ENCODE data around the gene DYRK3. TPM values are rescaled to one million over a fixed set of nuclear protein-coding genes. Genes with fewer than 3 reads are reported as not detected.

Gene DYRK3
- total RNA-seq, 2 experiments from 2014 or later = 1.6 to 1.7 TPM

DNA sequence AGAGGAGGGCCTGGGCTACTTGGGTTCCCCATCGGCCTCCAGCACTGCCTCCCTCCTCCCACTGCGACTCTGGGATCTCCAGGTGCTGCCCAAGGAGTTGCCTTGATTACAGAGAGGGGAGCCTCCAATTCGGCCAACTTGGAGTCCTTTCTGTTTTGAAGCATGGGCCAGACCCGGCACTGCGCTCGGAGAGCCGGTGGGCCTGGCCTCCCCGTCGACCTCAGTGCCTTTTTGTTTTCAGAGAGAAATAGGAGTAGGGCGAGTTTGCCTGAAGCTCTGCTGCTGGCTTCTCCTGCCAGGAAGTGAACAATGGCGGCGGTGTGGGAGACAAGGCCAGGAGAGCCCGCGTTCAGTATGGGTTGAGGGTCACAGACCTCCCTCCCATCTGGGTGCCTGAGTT lies 47.4 kb upstream of the DYRK3 start:
- H3K27me3 Mint-ChIP-seq = no peaks in the 10 kb centered on the region
- ChIA-PET POLR2A (interaction anchor here (0.9 to 3.4 kb wide), 4 partner anchors 36 to 109 kb away, joined by 3 to 16 read pairs (median 4); no protein-coding TSS in a partner anchor), CTCF (interaction anchor here (1.0 to 6.6 kb wide), 2 partner anchors 8 to 42 kb away, joined by 3 to 99 read pairs; no protein-coding TSS in a partner anchor)
- Histone ChIP-seq H3K4me1 (ENCODE audit: insufficient read depth, low read length) (peaks cover 63% of the 10 kb centered on the region), H3K36me3 (ENCODE audit: insufficient read depth, low read length) (peaks cover 90% of the 10 kb centered on the region), H3K4me3 (ENCODE audit: low read length) (no peak overlapping the region), H3K9me3 (ENCODE audit: control insufficient read depth in 1 of 2, insufficient read depth in 1 of 2, low read length in 2 of 2) (no peaks in the 10 kb centered on the region), H3K27ac (ENCODE audit: low read depth in 1 of 2, low read length in 2 of 2) (no peak overlapping the region), H3K27me3 (ENCODE audit: control insufficient read depth in 1 of 2, insufficient read depth in 2 of 2, low read length in 2 of 2) (no peaks in the 10 kb centered on the region)
- DNase-seq (no peak), ATAC-seq (ENCODE audit: poor library complexity) (no peak)
- H3K36me3 Mint-ChIP-seq (ENCODE audit: low read depth) = peaks cover 98% of the 10 kb centered on the region
- TF ChIP-seq, protein P1, sequence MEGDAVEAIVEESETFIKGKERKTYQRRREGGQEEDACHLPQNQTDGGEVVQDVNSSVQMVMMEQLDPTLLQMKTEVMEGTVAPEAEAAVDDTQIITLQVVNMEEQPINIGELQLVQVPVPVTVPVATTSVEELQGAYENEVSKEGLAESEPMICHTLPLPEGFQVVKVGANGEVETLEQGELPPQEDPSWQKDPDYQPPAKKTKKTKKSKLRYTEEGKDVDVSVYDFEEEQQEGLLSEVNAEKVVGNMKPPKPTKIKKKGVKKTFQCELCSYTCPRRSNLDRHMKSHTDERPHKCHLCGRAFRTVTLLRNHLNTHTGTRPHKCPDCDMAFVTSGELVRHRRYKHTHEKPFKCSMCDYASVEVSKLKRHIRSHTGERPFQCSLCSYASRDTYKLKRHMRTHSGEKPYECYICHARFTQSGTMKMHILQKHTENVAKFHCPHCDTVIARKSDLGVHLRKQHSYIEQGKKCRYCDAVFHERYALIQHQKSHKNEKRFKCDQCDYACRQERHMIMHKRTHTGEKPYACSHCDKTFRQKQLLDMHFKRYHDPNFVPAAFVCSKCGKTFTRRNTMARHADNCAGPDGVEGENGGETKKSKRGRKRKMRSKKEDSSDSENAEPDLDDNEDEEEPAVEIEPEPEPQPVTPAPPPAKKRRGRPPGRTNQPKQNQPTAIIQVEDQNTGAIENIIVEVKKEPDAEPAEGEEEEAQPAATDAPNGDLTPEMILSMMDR (IDR thresholded peaks at IDR 0.05) = no peak
- intact Hi-C loops (cut with DNase I, micrococcal nuclease) = no loop called here
- no peaks in the 10 kb centered on the region for H3K9me3 Mint-ChIP-seq
- H3K4me1 Mint-ChIP-seq (ENCODE audit: low read depth) = peaks cover 55% of the 10 kb centered on the region
- H3K27ac Mint-ChIP-seq = no peak overlapping the region
- no peak overlapping the region for H3K4me3 Mint-ChIP-seq

DNA sequence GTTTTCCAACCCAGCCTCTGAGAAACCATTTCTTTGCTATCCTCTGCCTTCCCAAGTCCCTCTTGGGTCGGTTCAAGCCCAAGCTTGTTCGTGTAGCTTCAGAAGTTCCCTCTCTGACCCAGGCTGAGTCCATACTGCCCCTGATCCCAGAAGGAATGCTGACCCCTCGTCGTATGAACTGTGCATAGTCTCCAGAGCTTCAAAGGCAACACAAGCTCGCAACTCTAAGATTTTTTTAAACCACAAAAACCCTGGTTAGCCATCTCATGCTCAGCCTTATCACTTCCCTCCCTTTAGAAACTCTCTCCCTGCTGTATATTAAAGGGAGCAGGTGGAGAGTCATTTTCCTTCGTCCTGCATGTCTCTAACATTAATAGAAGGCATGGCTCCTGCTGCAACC lies 46.8 kb upstream of the DYRK3 start:
- TF ChIP-seq, protein P1 (IDR thresholded peaks at IDR 0.05) = no peak
- peaks cover 90% of the 10 kb centered on the region for H3K36me3 ChIP-seq (ENCODE audit: insufficient read depth, low read length)
- H3K4me1 ChIP-seq (ENCODE audit: insufficient read depth, low read length) = peaks cover 57% of the 10 kb centered on the region
- H3K27me3 ChIP-seq (ENCODE audit: control insufficient read depth in 1 of 2, insufficient read depth in 2 of 2, low read length in 2 of 2) = no peaks in the 10 kb centered on the region
- no peak overlapping the region for H3K4me3 ChIP-seq (ENCODE audit: low read length)
- ChIA-PET POLR2A (interaction anchor here (0.6 to 1.9 kb wide), 3 partner anchors 23 to 44 kb away, joined by 3 to 6 read pairs (median 3); no protein-coding TSS in a partner anchor), CTCF (interaction anchor here (1.0 to 6.6 kb wide), 3 partner anchors 8 to 43 kb away, joined by 3 to 99 read pairs (median 3); partner anchors contain the start of gene EIF2D)
- Mint-ChIP-seq H3K36me3 (ENCODE audit: low read depth) (peaks cover 97% of the 10 kb centered on the region), H3K27me3 (no peaks in the 10 kb centered on the region), H3K4me3 (peak overlapping the region; percentile 20), H3K4me1 (ENCODE audit: low read depth) (peaks cover 49% of the 10 kb centered on the region), H3K27ac (peak overlapping the region; percentile 85), H3K9me3 (no peaks in the 10 kb centered on the region)
- intact Hi-C loops (cut with DNase I, micrococcal nuclease) = no loop called here
- H3K9me3 ChIP-seq (ENCODE audit: control insufficient read depth in 1 of 2, insufficient read depth in 1 of 2, low read length in 2 of 2) = no peaks in the 10 kb centered on the region
- no peak for DNase-seq
- H3K27ac ChIP-seq (ENCODE audit: low read depth in 1 of 2, low read length in 2 of 2) = no peak overlapping the region
- ATAC-seq (ENCODE audit: poor library complexity) = no peak

DNA sequence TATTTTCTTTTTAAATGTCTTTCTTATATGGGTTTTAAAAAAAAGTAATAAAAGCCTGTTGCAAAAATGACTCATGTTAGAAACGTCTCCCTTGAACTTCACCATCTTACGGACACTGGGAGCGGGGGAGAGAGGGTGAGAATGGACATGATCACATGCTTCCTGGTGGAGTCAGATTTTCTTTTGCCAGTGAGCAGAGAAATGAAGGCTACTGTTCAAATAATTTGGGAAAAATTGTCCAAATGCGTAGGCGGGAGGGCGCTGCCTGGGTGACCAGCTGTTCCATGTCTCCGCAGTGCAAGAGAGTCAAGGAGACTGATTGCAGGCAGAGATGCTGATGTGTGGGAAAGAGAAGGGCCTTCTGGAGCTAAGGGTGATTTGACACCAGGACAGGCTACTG lies 46.1 kb upstream of the DYRK3 start:
- ATAC-seq (ENCODE audit: poor library complexity) = no peak
- Mint-ChIP-seq H3K36me3 (ENCODE audit: low read depth) (peaks cover 97% of the 10 kb centered on the region), H3K4me3 (no peak overlapping the region), H3K4me1 (ENCODE audit: low read depth) (peaks cover 43% of the 10 kb centered on the region), H3K9me3 (no peaks in the 10 kb centered on the region), H3K27me3 (no peaks in the 10 kb centered on the region), H3K27ac (peak overlapping the region; percentile 85)
- Histone ChIP-seq H3K36me3 (ENCODE audit: insufficient read depth, low read length) (peaks cover 89% of the 10 kb centered on the region), H3K9me3 (ENCODE audit: control insufficient read depth in 1 of 2, insufficient read depth in 1 of 2, low read length in 2 of 2) (no peaks in the 10 kb centered on the region), H3K27ac (ENCODE audit: low read depth in 1 of 2, low read length in 2 of 2) (peak overlapping the region in 1 of 2 donors; percentile 39), H3K27me3 (ENCODE audit: control insufficient read depth in 1 of 2, insufficient read depth in 2 of 2, low read length in 2 of 2) (no peaks in the 10 kb centered on the region), H3K4me3 (ENCODE audit: low read length) (no peak overlapping the region), H3K4me1 (ENCODE audit: insufficient read depth, low read length) (peaks cover 50% of the 10 kb centered on the region)
- no peak for DNase-seq
- ChIA-PET POLR2A (interaction anchor here (1.9 kb wide), 1 partner anchor 37 kb away, joined by 6 read pairs; no protein-coding TSS in a partner anchor), CTCF (interaction anchor here (0.8 to 1.1 kb wide), 3 partner anchors 9 to 37 kb away, joined by 3 read pairs; partner anchors contain the start of gene EIF2D)
- TF ChIP-seq, protein P1 (IDR thresholded peaks at IDR 0.05) = no peak
- intact Hi-C loops (cut with DNase I, micrococcal nuclease) = no loop called here
